ENCODE data around the gene KIF1A. TPM values are rescaled to one million over a fixed set of nuclear protein-coding genes. Genes with fewer than 3 reads are reported as not detected.

KIF1A gene
- total and polyA plus RNA-seq, 2 of the 13 experiments (the other 11 are each of a cell fraction or from before 2014, with no cell fraction given) = 0.01 TPM; not detected in 1

GRCh38 chr2:240787521-240788472, 32.2 kb downstream of the KIF1A start:
- DNase-seq (ENCODE audit: low spot score) = no peak
- intact Hi-C loops (cut with micrococcal nuclease; ENCODE audit: unreplicated experiment) = no loop called here
- no peak for ATAC-seq
- H3K4me2 ChIP-seq (ENCODE audit: low read depth, low read length) = no peak overlapping the region
- ChIA-PET CTCF (ENCODE audit: low intra/inter-chr PET ratio, low total read pairs) (no interaction called here), POLR2A (no interaction called here)
- no peak overlapping the region for H3K9ac ChIP-seq (ENCODE audit: insufficient read depth, low read depth, low read length)
- no peaks in the 10 kb centered on the region for H3K4me1 ChIP-seq (ENCODE audit: insufficient read depth, low read length)
- no TSS peak for BruUV-seq (replicated peaks)
- H2AFZ ChIP-seq (ENCODE audit: low read length) = no peak overlapping the region
- no peaks in the 10 kb centered on the region for H3K9me3 ChIP-seq (ENCODE audit: low read length)
- no peaks in the 10 kb centered on the region for H3K36me3 ChIP-seq (replicated peaks in 1 of 2; ENCODE audit: control insufficient read depth in 1 of 2, insufficient read depth in 2 of 2, low read length in 2 of 2)
- H3K27me3 ChIP-seq (ENCODE audit: control insufficient read depth in 1 of 2, insufficient read depth in 2 of 2, low read length in 2 of 2) = peaks cover 17 to 58% of the 10 kb centered on the region in 2 experiments; a peak in 4 of 5 replicates
- in situ Hi-C loops (cut with HindIII; ENCODE audit: extremely low pct_ligation_motif_present, low pct_unique_long_range_greater_than_20kb) = no loop called here
- H3K4me3 ChIP-seq (replicated peaks in 1 of 3; ENCODE audit: insufficient read depth in 1 of 3, low read depth in 2 of 3, low read length in 3 of 3) = no peak overlapping the region
- no peak overlapping the region for H3K27ac ChIP-seq (ENCODE audit: extremely low read length, insufficient read depth, low read length)
- FAIRE-seq = no peak
- no peak for TF ChIP-seq ZNF441 (CRISPR knock-in tag; IDR thresholded peaks at IDR 0.05; ENCODE audit: borderline replicate concordance)
- no peak for TF ChIP-seq HES4 (CRISPR knock-in tag; IDR thresholded peaks at IDR 0.05; ENCODE audit: borderline replicate concordance)
- no peak for TF ChIP-seq ETV6 (CRISPR knock-in tag; conservative IDR thresholded peaks at IDR 0.05)
- TF ChIP-seq SALL1 (CRISPR knock-in tag; IDR thresholded peaks at IDR 0.05) = no peak
- no peak for TF ChIP-seq PITX1 (CRISPR knock-in tag; IDR thresholded peaks at IDR 0.05)
- no peak for TF ChIP-seq ERF (CRISPR knock-in tag; IDR thresholded peaks at IDR 0.05)
- no peaks in the 10 kb centered on the region; the same call in 1 of the 2 replicates for H4K20me1 ChIP-seq (ENCODE audit: insufficient read depth, low read length)
- no peaks in the 10 kb centered on the region for H3K79me2 ChIP-seq (ENCODE audit: insufficient read depth, low read length)
- 28% methylated on average over 22 of the region's 23 CpGs for WGBS (ENCODE audit: low lambda C conversion rate)

- no TSS peak for BruUV-seq (replicated peaks)
- Histone ChIP-seq H3K4me1 (ENCODE audit: insufficient read depth, low read length) (no peaks in the 10 kb centered on the region), H3K4me2 (ENCODE audit: low read depth, low read length) (no peak overlapping the region), H3K9me3 (ENCODE audit: low read length) (no peaks in the 10 kb centered on the region), H4K20me1 (ENCODE audit: insufficient read depth, low read length) (no peaks in the 10 kb centered on the region; the same call in 1 of the 2 replicates), H3K9ac (ENCODE audit: insufficient read depth, low read depth, low read length) (no peak overlapping the region), H3K4me3 (replicated peaks in 1 of 3; ENCODE audit: insufficient read depth in 1 of 3, low read depth in 2 of 3, low read length in 3 of 3) (no peak overlapping the region), H3K27me3 (ENCODE audit: control insufficient read depth in 1 of 2, insufficient read depth in 2 of 2, low read length in 2 of 2) (peaks cover 16 to 63% of the 10 kb centered on the region in 2 experiments; a peak in 4 of 5 replicates), H3K79me2 (ENCODE audit: insufficient read depth, low read length) (no peaks in the 10 kb centered on the region), H3K27ac (ENCODE audit: extremely low read length, insufficient read depth, low read length) (no peak overlapping the region), H2AFZ (ENCODE audit: low read length) (no peak overlapping the region), H3K36me3 (replicated peaks in 1 of 2; ENCODE audit: control insufficient read depth in 1 of 2, insufficient read depth in 2 of 2, low read length in 2 of 2) (no peaks in the 10 kb centered on the region)
- ATAC-seq (no peak), FAIRE-seq (no peak), DNase-seq (ENCODE audit: low spot score) (no peak)
- in situ Hi-C loops (cut with HindIII; ENCODE audit: extremely low pct_ligation_motif_present, low pct_unique_long_range_greater_than_20kb) = no loop called here
- ChIA-PET POLR2A (no interaction called here), CTCF (ENCODE audit: low intra/inter-chr PET ratio, low total read pairs) (no interaction called here)
- WGBS (ENCODE audit: low lambda C conversion rate) = 3% methylated on average over 13 of the region's 17 CpGs
- intact Hi-C loops (cut with micrococcal nuclease; ENCODE audit: unreplicated experiment) = no loop called here
- TF ChIP-seq TMF1 (CRISPR knock-in tag; IDR thresholded peaks at IDR 0.05; ENCODE audit: low read depth) (no peak), ZNF124 (CRISPR knock-in tag; IDR thresholded peaks at IDR 0.05) (no peak), ZNF329 (CRISPR knock-in tag; IDR thresholded peaks at IDR 0.05; ENCODE audit: low read depth) (no peak), ZNF790 (CRISPR knock-in tag; IDR thresholded peaks at IDR 0.05; ENCODE audit: borderline replicate concordance) (no peak), AHR (CRISPR knock-in tag; IDR thresholded peaks at IDR 0.05) (no peak), ZC3H13 (CRISPR knock-in tag; IDR thresholded peaks at IDR 0.05) (no peak), ZNF605 (CRISPR knock-in tag; IDR thresholded peaks at IDR 0.05) (no peak), DPF2 (CRISPR knock-in tag; IDR thresholded peaks at IDR 0.05; ENCODE audit: borderline replicate concordance, low read depth) (no peak)
Measured at GRCh38 chr2:240786871-240787311, 33.1 kb downstream of the KIF1A start.
